Endometrium (tissue), 2 donors: ENCODE results near the gene PRPS1.
"Not testable (repeated sequence)": the region's sequence is repeated elsewhere in the genome, so short reads cannot be mapped to it uniquely, and the experiment has no call there.

ENCODE experiments used
- FAIRE-seq: peaks from 2 replicates; lab custom pipeline; 2012; peaks lifted over from hg19 to GRCh38; lab: Jason Lieb, UNC
- donor health status: control.
- donor health status: control.

The PRPS1 gene

GRCh38 chrX:107627838-107628661 lies at the start of gene PRPS1:
Gene PRPS1 (plus strand): TSS chrX:107628510. CDS start chrX:107628629, 119 bp downstream.
- FAIRE-seq, result peak; percentile 84

GRCh38 chrX:107579956-107580355 lies 48.4 kb upstream of the PRPS1 start:
- FAIRE-seq, result no peak

- FAIRE-seq, result no peak
These were observed 46.4 kb upstream of the PRPS1 start for GRCh38 chrX:107581923-107582322.

- no peak for FAIRE-seq
These were observed 39.1 kb upstream of the PRPS1 start for GRCh38 chrX:107589243-107589642.

- no peak for FAIRE-seq
These were observed 31.7 kb upstream of the PRPS1 start for GRCh38 chrX:107596651-107597050.

GRCh38 chrX:107597264-107597663 lies 31.0 kb upstream of the PRPS1 start:
- FAIRE-seq, result no peak

GRCh38 chrX:107597791-107598190 lies 30.5 kb upstream of the PRPS1 start:
- no peak for FAIRE-seq

- FAIRE-seq, result no peak
These were observed 28.9 kb upstream of the PRPS1 start for GRCh38 chrX:107599450-107599861.

- no peak for FAIRE-seq
These were observed 27.9 kb upstream of the PRPS1 start for GRCh38 chrX:107600366-107600765.

- no peak for FAIRE-seq
These were observed 27.0 kb upstream of the PRPS1 start for GRCh38 chrX:107601326-107601725.

GRCh38 chrX:107601759-107602158 lies 26.6 kb upstream of the PRPS1 start:
- no peak for FAIRE-seq

GRCh38 chrX:107602694-107603239 lies 25.5 kb upstream of the PRPS1 start:
- FAIRE-seq, result no peak

GRCh38 chrX:107603429-107604159 lies 24.7 kb upstream of the PRPS1 start:
- no peak for FAIRE-seq

GRCh38 chrX:107609061-107609460 lies 19.2 kb upstream of the PRPS1 start:
- not testable (repeated sequence) for FAIRE-seq

GRCh38 chrX:107610667-107611066 lies 17.6 kb upstream of the PRPS1 start:
- no peak for FAIRE-seq

- FAIRE-seq, result no peak
These were observed 8.4 kb upstream of the PRPS1 start for GRCh38 chrX:107619885-107620322.

GRCh38 chrX:107624893-107625292 lies 3.4 kb upstream of the PRPS1 start:
- FAIRE-seq, result no peak

- FAIRE-seq, result no peak
These were observed 2.6 kb upstream of the PRPS1 start for GRCh38 chrX:107625739-107626138.

- no peak for FAIRE-seq
These were observed 1.8 kb upstream of the PRPS1 start for GRCh38 chrX:107626481-107626880.

- FAIRE-seq, result no peak
These were observed 1.4 kb upstream of the PRPS1 start for GRCh38 chrX:107626916-107627315.

GRCh38 chrX:107628662-107629539 lies 591 bp downstream of the PRPS1 start:
- FAIRE-seq, result no peak

- FAIRE-seq, result no peak
These were observed 1.2 kb downstream of the PRPS1 start for GRCh38 chrX:107629540-107629909.
